ENCODE data around the gene ATP8B4.

DNA sequence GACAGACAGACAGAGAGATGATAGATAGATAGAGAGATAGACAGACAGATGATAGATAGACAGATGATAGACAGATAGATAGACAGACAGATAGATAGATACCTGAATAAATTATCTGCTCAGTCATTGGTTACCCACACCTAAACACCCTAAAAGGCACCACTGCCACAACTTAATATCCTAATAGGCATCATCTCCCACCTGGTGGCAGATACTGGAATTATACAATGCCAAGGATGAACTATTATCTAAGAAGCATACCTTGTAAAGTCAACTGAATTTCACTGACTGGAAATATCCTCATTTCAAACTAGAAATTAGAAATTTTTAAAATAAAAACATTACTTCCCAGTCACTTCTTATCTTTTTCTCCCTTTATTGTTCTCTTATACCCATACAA, 19.4 kb upstream of the ATP8B4 start:
- TF ChIP-seq POLR2A (IDR thresholded peaks at IDR 0.05): no peak
- TF ChIP-seq, protein P1, sequence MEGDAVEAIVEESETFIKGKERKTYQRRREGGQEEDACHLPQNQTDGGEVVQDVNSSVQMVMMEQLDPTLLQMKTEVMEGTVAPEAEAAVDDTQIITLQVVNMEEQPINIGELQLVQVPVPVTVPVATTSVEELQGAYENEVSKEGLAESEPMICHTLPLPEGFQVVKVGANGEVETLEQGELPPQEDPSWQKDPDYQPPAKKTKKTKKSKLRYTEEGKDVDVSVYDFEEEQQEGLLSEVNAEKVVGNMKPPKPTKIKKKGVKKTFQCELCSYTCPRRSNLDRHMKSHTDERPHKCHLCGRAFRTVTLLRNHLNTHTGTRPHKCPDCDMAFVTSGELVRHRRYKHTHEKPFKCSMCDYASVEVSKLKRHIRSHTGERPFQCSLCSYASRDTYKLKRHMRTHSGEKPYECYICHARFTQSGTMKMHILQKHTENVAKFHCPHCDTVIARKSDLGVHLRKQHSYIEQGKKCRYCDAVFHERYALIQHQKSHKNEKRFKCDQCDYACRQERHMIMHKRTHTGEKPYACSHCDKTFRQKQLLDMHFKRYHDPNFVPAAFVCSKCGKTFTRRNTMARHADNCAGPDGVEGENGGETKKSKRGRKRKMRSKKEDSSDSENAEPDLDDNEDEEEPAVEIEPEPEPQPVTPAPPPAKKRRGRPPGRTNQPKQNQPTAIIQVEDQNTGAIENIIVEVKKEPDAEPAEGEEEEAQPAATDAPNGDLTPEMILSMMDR (IDR thresholded peaks at IDR 0.05): no peak
